ENCODE measurements around the gene PTGDR.

PTGDR gene

GRCh38 chr14:52267501-52268278 is at the start of gene PTGDR:
Gene PTGDR (plus strand): TSS chr14:52267698. CDS start chr14:52267815, 117 bp downstream.
- DNase-seq, result peak; percentile 72

GRCh38 chr14:52219488-52220084 is 47.9 kb upstream of the PTGDR start:
- no peak for DNase-seq

- DNase-seq, result peak; percentile 13
These were observed 46.3 kb upstream of the PTGDR start for GRCh38 chr14:52220924-52221811.

GRCh38 chr14:52222901-52223300 is 44.6 kb upstream of the PTGDR start:
- no peak for DNase-seq

GRCh38 chr14:52227619-52228222 is 39.8 kb upstream of the PTGDR start:
- no peak for DNase-seq

GRCh38 chr14:52233693-52234092 is 33.8 kb upstream of the PTGDR start:
- no peak for DNase-seq

GRCh38 chr14:52235434-52235833 is 32.1 kb upstream of the PTGDR start:
- DNase-seq, result no peak

- no peak for DNase-seq
These were observed 31.5 kb upstream of the PTGDR start for GRCh38 chr14:52235866-52236510.

GRCh38 chr14:52238682-52239081 is 28.8 kb upstream of the PTGDR start:
- no peak for DNase-seq

GRCh38 chr14:52240623-52241022 is 26.9 kb upstream of the PTGDR start:
- no peak for DNase-seq

- DNase-seq, result no peak
These were observed 26.3 kb upstream of the PTGDR start for GRCh38 chr14:52241087-52241793.

GRCh38 chr14:52244328-52244727 is 23.2 kb upstream of the PTGDR start:
- no peak for DNase-seq

- DNase-seq, result no peak
These were observed 22.5 kb upstream of the PTGDR start for GRCh38 chr14:52244997-52245396.

GRCh38 chr14:52248057-52248456 is 19.4 kb upstream of the PTGDR start:
- DNase-seq, result no peak

- no peak for DNase-seq
These were observed 15.8 kb upstream of the PTGDR start for GRCh38 chr14:52251724-52252123.

- no peak for DNase-seq
These were observed 14.0 kb upstream of the PTGDR start for GRCh38 chr14:52253503-52253902.

GRCh38 chr14:52254086-52254485 is 13.4 kb upstream of the PTGDR start:
- no peak for DNase-seq

- no peak for DNase-seq
These were observed 8.7 kb upstream of the PTGDR start for GRCh38 chr14:52258783-52259182.

GRCh38 chr14:52259434-52259833 is 8.1 kb upstream of the PTGDR start:
- DNase-seq, result peak; percentile 58

GRCh38 chr14:52262600-52262999 is 4.9 kb upstream of the PTGDR start:
- DNase-seq, result no peak

- peak; percentile 21 for DNase-seq
These were observed 4.3 kb upstream of the PTGDR start for GRCh38 chr14:52263190-52263589.

GRCh38 chr14:52265253-52265652 is 2.2 kb upstream of the PTGDR start:
- DNase-seq, result peak; percentile 86
